ENCODE data around the gene NDUFA8. TPM values are rescaled to one million over a fixed set of nuclear protein-coding genes. Genes with fewer than 3 reads are reported as not detected.

NDUFA8 gene
- total and polyA plus RNA-seq, 2 of the 4 experiments (the other 2 are of a cell fraction) = 45.2 to 98.1 TPM

DNA sequence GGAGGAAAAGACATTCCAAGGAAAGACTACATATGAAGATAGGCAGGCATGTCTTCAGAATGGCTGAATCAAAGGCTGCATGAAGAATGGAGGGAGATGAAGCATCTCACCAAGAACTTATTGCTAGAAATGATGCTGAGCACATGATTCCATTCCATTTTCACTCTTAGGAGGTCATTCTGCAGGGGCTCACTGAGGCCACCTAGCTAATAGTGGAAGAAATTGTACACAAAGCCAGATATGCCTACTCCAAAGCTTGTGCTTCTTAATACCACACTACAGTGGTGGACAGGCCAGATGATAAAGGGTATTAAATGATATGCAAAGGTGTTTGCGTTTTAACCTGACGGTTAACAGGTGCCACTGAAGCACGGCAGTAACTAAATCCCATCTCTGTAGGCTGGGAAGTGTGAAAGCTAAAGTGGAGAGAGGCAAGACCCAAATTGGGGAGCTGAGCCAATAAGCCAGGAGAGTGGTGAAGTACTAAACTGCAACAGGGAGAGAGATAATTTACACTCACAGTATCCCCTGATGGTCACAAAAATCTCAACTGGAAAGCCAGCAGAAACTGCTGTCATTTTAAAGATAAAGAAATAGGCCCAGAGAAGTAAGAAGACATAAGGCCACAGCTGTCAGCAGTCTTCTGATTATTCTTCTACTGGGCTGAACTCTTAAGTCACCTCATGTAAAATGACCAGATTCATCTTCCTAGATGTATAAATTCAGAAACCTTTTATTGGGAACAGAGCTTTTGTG, 14.6 kb downstream of the NDUFA8 start:
- ChIA-PET POLR2A (ENCODE audit: unreplicated experiment) (interaction anchor here (0.6 kb wide), 1 partner anchor 10 kb away, joined by 4 read pairs; no protein-coding TSS in a partner anchor), CTCF (interaction anchor here (0.5 to 2.2 kb wide), 8 partner anchors 9 to 262 kb away, joined by 3 to 8 read pairs (median 5); partner anchors contain the start of genes MORN5 and NDUFA8)
- H3K4me2 ChIP-seq (ENCODE audit: low read depth, low read length) = no peak overlapping the region
- intact Hi-C loops (cut with micrococcal nuclease) = no loop called here
- TF ChIP-seq RAD21 (IDR thresholded peaks at IDR 0.05; ENCODE audit: low read length) (0 out of 2 replicates have a peak, but pooled peaks have one; percentile 2), POLR2A (IDR thresholded peaks at IDR 0.05; ENCODE audit: low read depth, low read length) (no peak)
- TF ChIP-seq, protein P1, sequence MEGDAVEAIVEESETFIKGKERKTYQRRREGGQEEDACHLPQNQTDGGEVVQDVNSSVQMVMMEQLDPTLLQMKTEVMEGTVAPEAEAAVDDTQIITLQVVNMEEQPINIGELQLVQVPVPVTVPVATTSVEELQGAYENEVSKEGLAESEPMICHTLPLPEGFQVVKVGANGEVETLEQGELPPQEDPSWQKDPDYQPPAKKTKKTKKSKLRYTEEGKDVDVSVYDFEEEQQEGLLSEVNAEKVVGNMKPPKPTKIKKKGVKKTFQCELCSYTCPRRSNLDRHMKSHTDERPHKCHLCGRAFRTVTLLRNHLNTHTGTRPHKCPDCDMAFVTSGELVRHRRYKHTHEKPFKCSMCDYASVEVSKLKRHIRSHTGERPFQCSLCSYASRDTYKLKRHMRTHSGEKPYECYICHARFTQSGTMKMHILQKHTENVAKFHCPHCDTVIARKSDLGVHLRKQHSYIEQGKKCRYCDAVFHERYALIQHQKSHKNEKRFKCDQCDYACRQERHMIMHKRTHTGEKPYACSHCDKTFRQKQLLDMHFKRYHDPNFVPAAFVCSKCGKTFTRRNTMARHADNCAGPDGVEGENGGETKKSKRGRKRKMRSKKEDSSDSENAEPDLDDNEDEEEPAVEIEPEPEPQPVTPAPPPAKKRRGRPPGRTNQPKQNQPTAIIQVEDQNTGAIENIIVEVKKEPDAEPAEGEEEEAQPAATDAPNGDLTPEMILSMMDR (conservative IDR thresholded peaks at IDR 0.05; ENCODE audit: low read depth, low read length) = 0 out of 2 replicates have a peak, but pooled peaks have one; percentile 26
- H4K91ac ChIP-seq (ENCODE audit: insufficient read depth, low read depth, low read length) = no peak overlapping the region
- no peak overlapping the region for H3K9ac ChIP-seq (ENCODE audit: low read depth, low read length)
- ATAC-seq (ENCODE audit: low read depth) (peak; percentile 70), DNase-seq (no peak)
- H3K9me3 ChIP-seq (ENCODE audit: control insufficient read depth, insufficient read depth, low read length) = no peaks in the 10 kb centered on the region
- H2AK5ac ChIP-seq (ENCODE audit: low read depth, low read length) = no peak overlapping the region
- H4K8ac ChIP-seq (ENCODE audit: low read depth in 2 of 2, low read length in 2 of 2) = no peak overlapping the region
- H3K23ac ChIP-seq (ENCODE audit: low read depth, low read length) = no peak overlapping the region
- no peak overlapping the region for H3K4me3 ChIP-seq (ENCODE audit: insufficient read depth, low read depth, low read length)
- H3K56ac ChIP-seq (ENCODE audit: extremely low read depth, insufficient read depth, low read length) = no peak overlapping the region
- H4K20me1 ChIP-seq (ENCODE audit: insufficient read depth, low read length) = no peaks in the 10 kb centered on the region
- no TSS peak for BruUV-seq (replicated peaks)
- no peak overlapping the region for H2AK9ac ChIP-seq (replicated peaks; ENCODE audit: low read depth, low read length, poor library complexity)
- dilution Hi-C loops (cut with HindIII; ENCODE audit: low sequenced_read_pairs, unreplicated experiment) = no loop called here
- H3K9me1 ChIP-seq (ENCODE audit: insufficient read depth, low read length) = peaks cover 8% of the 10 kb centered on the region; the same call in 1 of the 2 replicates
- H2AFZ ChIP-seq (replicated peaks; ENCODE audit: low read length, poor library complexity) = no peak overlapping the region
- in situ Hi-C loops (cut with MboI; ENCODE audit: low sequenced_read_pairs) = no loop called here
- no peak overlapping the region for H4K5ac ChIP-seq (ENCODE audit: low read depth, low read length)
- no peak overlapping the region for H2BK5ac ChIP-seq (ENCODE audit: low read depth, low read length, poor library complexity, severe bottlenecking)
- H3K4me1 ChIP-seq (ENCODE audit: control insufficient read depth, insufficient read depth, low read length) = no peaks in the 10 kb centered on the region
- H3K27ac ChIP-seq (ENCODE audit: insufficient read depth, low read length) = no peak overlapping the region
- H3K79me1 ChIP-seq (ENCODE audit: low read depth in 1 of 2, low read length in 2 of 2) = peaks cover 4% of the 10 kb centered on the region in 2 experiments; a peak in 3 of 4 replicates
- H3K18ac ChIP-seq (ENCODE audit: low read depth, low read length) = no peak overlapping the region
- H3K27me3 ChIP-seq (ENCODE audit: control insufficient read depth, insufficient read depth, low read length) = no peaks in the 10 kb centered on the region
- H2BK20ac ChIP-seq (ENCODE audit: low read depth, low read length) = no peak overlapping the region
- H2BK120ac ChIP-seq (ENCODE audit: low read depth, low read length) = no peak overlapping the region
- no peak overlapping the region for H2BK15ac ChIP-seq (ENCODE audit: low read depth, low read length)
- H3K14ac ChIP-seq (replicated peaks; ENCODE audit: low read depth, low read length) = no peak overlapping the region
- H3K36me3 ChIP-seq (ENCODE audit: control insufficient read depth, insufficient read depth, low read length) = peaks cover 27% of the 10 kb centered on the region
- no CpG with 5 or more reads among the region's 3 CpGs for WGBS, 2 experiments (ENCODE audit: extremely low coverage in 2 of 2, insufficient read length in 1 of 2)
- H3K4ac ChIP-seq (ENCODE audit: low read depth, low read length) = no peak overlapping the region

Data from IMR-90 (cell line).